ENCODE data around the gene ZWILCH.

DNA sequence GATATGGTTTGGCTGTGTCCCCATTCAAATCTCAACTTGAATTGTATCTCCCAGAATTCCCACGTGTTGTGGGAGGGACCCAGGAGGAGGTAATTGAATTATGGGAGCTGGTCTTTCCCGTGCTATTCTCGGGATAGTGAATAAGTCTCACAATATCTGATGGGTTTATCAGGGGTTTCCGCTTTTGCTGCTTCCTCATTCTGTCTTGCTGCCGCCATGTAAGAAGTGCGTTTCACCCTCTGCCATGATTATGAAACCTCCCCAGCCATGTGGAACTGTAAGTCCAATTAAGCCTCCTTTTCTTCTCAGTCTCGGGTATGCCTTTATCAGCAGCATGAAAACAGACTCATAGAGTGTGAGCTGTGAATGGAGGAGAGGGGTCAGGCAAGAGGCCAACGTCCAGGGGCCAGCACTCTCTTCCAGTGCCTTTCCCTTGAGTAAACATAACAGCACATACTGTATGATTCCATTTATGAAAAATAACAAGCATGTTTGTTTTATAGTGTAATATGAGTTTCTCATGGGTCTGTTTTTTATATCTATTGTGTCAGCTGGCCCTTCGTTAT is 76.9 kb downstream of the ZWILCH start:
- TF ChIP-seq, protein P1, sequence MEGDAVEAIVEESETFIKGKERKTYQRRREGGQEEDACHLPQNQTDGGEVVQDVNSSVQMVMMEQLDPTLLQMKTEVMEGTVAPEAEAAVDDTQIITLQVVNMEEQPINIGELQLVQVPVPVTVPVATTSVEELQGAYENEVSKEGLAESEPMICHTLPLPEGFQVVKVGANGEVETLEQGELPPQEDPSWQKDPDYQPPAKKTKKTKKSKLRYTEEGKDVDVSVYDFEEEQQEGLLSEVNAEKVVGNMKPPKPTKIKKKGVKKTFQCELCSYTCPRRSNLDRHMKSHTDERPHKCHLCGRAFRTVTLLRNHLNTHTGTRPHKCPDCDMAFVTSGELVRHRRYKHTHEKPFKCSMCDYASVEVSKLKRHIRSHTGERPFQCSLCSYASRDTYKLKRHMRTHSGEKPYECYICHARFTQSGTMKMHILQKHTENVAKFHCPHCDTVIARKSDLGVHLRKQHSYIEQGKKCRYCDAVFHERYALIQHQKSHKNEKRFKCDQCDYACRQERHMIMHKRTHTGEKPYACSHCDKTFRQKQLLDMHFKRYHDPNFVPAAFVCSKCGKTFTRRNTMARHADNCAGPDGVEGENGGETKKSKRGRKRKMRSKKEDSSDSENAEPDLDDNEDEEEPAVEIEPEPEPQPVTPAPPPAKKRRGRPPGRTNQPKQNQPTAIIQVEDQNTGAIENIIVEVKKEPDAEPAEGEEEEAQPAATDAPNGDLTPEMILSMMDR (conservative IDR thresholded peaks at IDR 0.05; ENCODE audit: low read depth in 2 of 2), result no peak
- no peak for TF ChIP-seq EZH2phosphoT487 (IDR thresholded peaks at IDR 0.05; ENCODE audit: unreplicated experiment)
- TF ChIP-seq POLR2AphosphoS5 (IDR thresholded peaks at IDR 0.05; ENCODE audit: low read depth), result no peak
- TF ChIP-seq JUNB (IDR thresholded peaks at IDR 0.05; ENCODE audit: unreplicated experiment), result no peak
- TF ChIP-seq, protein P2, sequence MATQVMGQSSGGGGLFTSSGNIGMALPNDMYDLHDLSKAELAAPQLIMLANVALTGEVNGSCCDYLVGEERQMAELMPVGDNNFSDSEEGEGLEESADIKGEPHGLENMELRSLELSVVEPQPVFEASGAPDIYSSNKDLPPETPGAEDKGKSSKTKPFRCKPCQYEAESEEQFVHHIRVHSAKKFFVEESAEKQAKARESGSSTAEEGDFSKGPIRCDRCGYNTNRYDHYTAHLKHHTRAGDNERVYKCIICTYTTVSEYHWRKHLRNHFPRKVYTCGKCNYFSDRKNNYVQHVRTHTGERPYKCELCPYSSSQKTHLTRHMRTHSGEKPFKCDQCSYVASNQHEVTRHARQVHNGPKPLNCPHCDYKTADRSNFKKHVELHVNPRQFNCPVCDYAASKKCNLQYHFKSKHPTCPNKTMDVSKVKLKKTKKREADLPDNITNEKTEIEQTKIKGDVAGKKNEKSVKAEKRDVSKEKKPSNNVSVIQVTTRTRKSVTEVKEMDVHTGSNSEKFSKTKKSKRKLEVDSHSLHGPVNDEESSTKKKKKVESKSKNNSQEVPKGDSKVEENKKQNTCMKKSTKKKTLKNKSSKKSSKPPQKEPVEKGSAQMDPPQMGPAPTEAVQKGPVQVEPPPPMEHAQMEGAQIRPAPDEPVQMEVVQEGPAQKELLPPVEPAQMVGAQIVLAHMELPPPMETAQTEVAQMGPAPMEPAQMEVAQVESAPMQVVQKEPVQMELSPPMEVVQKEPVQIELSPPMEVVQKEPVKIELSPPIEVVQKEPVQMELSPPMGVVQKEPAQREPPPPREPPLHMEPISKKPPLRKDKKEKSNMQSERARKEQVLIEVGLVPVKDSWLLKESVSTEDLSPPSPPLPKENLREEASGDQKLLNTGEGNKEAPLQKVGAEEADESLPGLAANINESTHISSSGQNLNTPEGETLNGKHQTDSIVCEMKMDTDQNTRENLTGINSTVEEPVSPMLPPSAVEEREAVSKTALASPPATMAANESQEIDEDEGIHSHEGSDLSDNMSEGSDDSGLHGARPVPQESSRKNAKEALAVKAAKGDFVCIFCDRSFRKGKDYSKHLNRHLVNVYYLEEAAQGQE (IDR thresholded peaks at IDR 0.05; ENCODE audit: unreplicated experiment), result no peak
- no peak for TF ChIP-seq EZH2 (IDR thresholded peaks at IDR 0.05; ENCODE audit: low read depth, unreplicated experiment)
- TF ChIP-seq CREB1 (CRISPR knock-in tag; IDR thresholded peaks at IDR 0.05; ENCODE audit: low read depth), result no peak
- TF ChIP-seq STAT1 (IDR thresholded peaks at IDR 0.05; ENCODE audit: unreplicated experiment), result no peak
- no peak for TF ChIP-seq ZNF114 (CRISPR knock-in tag; IDR thresholded peaks at IDR 0.05)
- TF ChIP-seq, protein P3, sequence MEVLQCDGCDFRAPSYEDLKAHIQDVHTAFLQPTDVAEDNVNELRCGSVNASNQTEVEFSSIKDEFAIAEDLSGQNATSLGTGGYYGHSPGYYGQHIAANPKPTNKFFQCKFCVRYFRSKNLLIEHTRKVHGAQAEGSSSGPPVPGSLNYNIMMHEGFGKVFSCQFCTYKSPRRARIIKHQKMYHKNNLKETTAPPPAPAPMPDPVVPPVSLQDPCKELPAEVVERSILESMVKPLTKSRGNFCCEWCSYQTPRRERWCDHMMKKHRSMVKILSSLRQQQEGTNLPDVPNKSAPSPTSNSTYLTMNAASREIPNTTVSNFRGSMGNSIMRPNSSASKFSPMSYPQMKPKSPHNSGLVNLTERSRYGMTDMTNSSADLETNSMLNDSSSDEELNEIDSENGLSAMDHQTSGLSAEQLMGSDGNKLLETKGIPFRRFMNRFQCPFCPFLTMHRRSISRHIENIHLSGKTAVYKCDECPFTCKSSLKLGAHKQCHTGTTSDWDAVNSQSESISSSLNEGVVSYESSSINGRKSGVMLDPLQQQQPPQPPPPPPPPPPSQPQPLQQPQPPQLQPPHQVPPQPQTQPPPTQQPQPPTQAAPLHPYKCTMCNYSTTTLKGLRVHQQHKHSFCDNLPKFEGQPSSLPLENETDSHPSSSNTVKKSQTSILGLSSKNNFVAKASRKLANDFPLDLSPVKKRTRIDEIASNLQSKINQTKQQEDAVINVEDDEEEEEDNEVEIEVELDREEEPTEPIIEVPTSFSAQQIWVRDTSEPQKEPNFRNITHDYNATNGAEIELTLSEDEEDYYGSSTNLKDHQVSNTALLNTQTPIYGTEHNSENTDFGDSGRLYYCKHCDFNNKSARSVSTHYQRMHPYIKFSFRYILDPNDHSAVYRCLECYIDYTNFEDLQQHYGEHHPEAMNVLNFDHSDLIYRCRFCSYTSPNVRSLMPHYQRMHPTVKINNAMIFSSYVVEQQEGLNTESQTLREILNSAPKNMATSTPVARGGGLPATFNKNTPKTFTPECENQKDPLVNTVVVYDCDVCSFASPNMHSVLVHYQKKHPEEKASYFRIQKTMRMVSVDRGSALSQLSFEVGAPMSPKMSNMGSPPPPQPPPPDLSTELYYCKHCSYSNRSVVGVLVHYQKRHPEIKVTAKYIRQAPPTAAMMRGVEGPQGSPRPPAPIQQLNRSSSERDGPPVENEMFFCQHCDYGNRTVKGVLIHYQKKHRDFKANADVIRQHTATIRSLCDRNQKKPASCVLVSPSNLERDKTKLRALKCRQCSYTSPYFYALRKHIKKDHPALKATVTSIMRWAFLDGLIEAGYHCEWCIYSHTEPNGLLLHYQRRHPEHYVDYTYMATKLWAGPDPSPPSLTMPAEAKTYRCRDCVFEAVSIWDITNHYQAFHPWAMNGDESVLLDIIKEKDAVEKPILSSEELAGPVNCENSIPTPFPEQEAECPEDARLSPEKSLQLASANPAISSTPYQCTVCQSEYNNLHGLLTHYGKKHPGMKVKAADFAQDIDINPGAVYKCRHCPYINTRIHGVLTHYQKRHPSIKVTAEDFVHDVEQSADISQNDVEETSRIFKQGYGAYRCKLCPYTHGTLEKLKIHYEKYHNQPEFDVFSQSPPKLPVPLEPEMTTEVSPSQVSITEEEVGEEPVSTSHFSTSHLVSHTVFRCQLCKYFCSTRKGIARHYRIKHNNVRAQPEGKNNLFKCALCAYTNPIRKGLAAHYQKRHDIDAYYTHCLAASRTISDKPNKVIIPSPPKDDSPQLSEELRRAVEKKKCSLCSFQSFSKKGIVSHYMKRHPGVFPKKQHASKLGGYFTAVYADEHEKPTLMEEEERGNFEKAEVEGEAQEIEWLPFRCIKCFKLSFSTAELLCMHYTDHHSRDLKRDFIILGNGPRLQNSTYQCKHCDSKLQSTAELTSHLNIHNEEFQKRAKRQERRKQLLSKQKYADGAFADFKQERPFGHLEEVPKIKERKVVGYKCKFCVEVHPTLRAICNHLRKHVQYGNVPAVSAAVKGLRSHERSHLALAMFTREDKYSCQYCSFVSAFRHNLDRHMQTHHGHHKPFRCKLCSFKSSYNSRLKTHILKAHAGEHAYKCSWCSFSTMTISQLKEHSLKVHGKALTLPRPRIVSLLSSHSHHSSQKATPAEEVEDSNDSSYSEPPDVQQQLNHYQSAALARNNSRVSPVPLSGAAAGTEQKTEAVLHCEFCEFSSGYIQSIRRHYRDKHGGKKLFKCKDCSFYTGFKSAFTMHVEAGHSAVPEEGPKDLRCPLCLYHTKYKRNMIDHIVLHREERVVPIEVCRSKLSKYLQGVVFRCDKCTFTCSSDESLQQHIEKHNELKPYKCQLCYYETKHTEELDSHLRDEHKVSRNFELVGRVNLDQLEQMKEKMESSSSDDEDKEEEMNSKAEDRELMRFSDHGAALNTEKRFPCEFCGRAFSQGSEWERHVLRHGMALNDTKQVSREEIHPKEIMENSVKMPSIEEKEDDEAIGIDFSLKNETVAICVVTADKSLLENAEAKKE (CRISPR knock-in tag; IDR thresholded peaks at IDR 0.05), result no peak
- TF ChIP-seq, protein P4, sequence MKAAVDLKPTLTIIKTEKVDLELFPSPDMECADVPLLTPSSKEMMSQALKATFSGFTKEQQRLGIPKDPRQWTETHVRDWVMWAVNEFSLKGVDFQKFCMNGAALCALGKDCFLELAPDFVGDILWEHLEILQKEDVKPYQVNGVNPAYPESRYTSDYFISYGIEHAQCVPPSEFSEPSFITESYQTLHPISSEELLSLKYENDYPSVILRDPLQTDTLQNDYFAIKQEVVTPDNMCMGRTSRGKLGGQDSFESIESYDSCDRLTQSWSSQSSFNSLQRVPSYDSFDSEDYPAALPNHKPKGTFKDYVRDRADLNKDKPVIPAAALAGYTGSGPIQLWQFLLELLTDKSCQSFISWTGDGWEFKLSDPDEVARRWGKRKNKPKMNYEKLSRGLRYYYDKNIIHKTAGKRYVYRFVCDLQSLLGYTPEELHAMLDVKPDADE (IDR thresholded peaks at IDR 0.05), result no peak
- no peak for TF ChIP-seq ZNF331 (CRISPR knock-in tag; IDR thresholded peaks at IDR 0.05; ENCODE audit: low read depth)
- TF ChIP-seq NANOG (IDR thresholded peaks at IDR 0.05; ENCODE audit: borderline replicate concordance), result no peak

All from GM23338 (cell line).